ENCODE results near the gene C1orf50. TPM values are rescaled to one million over a fixed set of nuclear protein-coding genes. Genes with fewer than 3 reads are reported as not detected.

C1orf50 gene
- total and polyA plus RNA-seq, 7 donors: 2.2 to 6.9 (median 3.5) TPM

DNA sequence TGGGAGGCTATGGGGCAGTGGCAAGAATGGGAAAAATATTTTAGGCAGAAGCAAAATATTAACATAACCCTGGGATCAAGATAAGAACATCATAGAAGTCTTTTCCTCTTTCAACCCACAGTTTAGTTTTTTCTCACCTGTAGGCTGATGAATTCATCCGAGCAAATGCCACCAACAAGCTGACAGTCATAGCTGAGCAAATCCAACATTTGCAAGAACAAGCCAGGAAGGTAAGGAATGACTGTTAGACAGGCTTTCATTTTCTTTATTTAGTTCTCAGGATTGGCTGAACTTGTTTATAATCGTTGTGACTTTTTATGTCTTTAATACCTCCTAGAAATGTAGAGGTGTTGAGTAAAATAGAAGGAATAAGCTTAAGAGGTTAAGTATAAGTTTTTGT is 6.4 kb downstream of the C1orf50 start:
- H3K36me3 ChIP-seq: peaks cover 17 to 45% (median 23%) of the 10 kb centered on the region in 4 donors
- no peak overlapping the region for H3K27ac ChIP-seq
- no peak for DNase-seq
- no peak overlapping the region for H3K4me3 ChIP-seq
- no peak for TF ChIP-seq POLR2A (IDR thresholded peaks at IDR 0.05)
- TF ChIP-seq, protein P1, sequence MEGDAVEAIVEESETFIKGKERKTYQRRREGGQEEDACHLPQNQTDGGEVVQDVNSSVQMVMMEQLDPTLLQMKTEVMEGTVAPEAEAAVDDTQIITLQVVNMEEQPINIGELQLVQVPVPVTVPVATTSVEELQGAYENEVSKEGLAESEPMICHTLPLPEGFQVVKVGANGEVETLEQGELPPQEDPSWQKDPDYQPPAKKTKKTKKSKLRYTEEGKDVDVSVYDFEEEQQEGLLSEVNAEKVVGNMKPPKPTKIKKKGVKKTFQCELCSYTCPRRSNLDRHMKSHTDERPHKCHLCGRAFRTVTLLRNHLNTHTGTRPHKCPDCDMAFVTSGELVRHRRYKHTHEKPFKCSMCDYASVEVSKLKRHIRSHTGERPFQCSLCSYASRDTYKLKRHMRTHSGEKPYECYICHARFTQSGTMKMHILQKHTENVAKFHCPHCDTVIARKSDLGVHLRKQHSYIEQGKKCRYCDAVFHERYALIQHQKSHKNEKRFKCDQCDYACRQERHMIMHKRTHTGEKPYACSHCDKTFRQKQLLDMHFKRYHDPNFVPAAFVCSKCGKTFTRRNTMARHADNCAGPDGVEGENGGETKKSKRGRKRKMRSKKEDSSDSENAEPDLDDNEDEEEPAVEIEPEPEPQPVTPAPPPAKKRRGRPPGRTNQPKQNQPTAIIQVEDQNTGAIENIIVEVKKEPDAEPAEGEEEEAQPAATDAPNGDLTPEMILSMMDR (IDR thresholded peaks at IDR 0.05): no peak
- no peak for TF ChIP-seq POLR2AphosphoS5 (IDR thresholded peaks at IDR 0.05)
- 46 to 72% methylated on average over 2 of the region's 2 CpGs for WGBS, 2 donors
- intact Hi-C loops (cut with DNase I): no loop called here
- peaks cover 0 to 15% (median 12%) of the 10 kb centered on the region in 4 donors for H3K4me1 ChIP-seq
- H3K9me3 ChIP-seq: no peaks in the 10 kb centered on the region
- H3K27me3 ChIP-seq: no peaks in the 10 kb centered on the region

DNA sequence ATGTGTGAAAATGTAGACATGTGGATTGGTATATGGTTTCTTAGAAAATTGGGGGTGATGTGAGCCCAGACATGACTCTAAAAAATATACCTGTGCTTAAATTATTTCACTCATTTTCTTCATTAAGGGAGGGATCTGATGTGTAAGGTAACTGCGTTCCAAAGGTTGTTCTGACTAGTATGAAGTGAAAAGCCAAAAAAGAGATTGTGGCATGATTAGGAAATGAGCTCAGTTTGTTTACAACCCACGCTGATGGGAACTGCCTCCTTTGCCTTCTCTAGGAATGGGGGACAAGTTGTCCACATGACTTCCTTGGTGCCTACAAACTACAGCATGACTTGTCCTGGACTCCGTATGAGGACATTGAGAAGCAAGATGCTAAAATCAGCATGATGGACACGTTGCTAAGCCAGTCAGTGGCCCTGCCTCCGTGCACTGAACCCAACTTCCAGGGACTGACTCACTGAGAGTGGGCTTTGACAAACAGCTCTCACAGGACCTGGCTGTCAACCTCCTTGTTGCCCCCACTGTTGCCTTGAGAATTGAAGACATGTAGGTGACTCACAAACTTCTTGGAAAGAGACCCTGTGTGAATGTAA is 8.0 kb downstream of the C1orf50 start:
- Histone ChIP-seq H3K27ac (no peak overlapping the region), H3K4me1 (no peaks in the 10 kb centered on the region), H3K36me3 (peaks cover 17 to 50% (median 23%) of the 10 kb centered on the region in 4 donors), H3K9me3 (no peaks in the 10 kb centered on the region), H3K27me3 (no peaks in the 10 kb centered on the region), H3K4me3 (no peak overlapping the region)
- TF ChIP-seq, protein P1 (IDR thresholded peaks at IDR 0.05): no peak
- 91 to 95% methylated on average over 5 of the region's 5 CpGs for WGBS, 2 donors
- DNase-seq: no peak
- intact Hi-C loops (cut with DNase I): no loop called here

DNA sequence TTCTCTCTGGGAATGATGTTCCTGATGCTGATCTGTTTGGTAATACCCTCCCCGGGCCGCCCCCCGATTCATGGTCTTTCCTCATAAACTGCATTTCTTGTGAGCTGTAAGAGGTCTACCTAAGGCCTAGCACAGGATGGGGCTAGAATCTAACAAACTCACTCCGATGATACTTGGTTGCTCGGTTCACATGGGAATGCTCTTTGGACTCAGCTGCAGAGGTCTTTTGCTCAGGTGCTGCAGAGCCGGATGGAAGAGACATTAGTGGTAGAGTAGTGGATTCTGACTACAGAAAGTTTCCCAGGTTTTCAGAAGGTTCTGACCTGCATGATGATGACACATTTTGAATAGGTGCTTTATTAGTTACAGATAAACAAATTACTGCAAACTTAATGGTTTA is 9.5 kb downstream of the C1orf50 start:
- no peak for TF ChIP-seq POLR2AphosphoS5 (IDR thresholded peaks at IDR 0.05)
- no peak for TF ChIP-seq POLR2A (IDR thresholded peaks at IDR 0.05)
- TF ChIP-seq, protein P1 (IDR thresholded peaks at IDR 0.05): no peak
- no peak for TF ChIP-seq EP300 (IDR thresholded peaks at IDR 0.05)
- Histone ChIP-seq H3K4me1 (no peaks in the 10 kb centered on the region), H3K36me3 (peaks cover 17 to 63% (median 27%) of the 10 kb centered on the region in 4 donors), H3K9me3 (no peaks in the 10 kb centered on the region), H3K27me3 (no peaks in the 10 kb centered on the region), H3K27ac (no peak overlapping the region), H3K4me3 (no peak overlapping the region)
- intact Hi-C loops (cut with DNase I): no loop called here
- 94 to 96% methylated on average over 6 of the region's 6 CpGs for WGBS, 2 donors
- DNase-seq: no peak

DNA sequence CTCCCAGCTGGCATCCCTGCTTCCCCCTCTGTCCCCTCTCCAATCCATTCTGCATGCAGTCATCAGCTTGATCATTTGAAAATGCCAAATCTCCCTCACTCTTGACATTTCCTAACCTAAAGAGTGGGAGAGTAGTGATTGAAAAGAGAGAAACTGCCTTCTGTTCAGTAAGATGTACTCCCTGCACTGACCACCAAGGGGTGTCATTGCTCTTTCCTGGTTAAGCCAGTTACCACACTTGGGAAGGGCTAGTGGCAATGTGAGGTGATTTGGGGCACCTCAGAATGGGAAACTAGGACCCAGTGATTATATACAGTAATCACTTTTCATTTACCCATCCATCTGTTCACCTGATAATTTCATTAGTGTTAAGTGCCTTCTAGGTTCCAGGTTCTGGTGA is 10.8 kb downstream of the C1orf50 start:
- no peak for DNase-seq
- H3K4me1 ChIP-seq: no peaks in the 10 kb centered on the region
- no peaks in the 10 kb centered on the region for H3K27me3 ChIP-seq
- peaks cover 17 to 67% (median 25%) of the 10 kb centered on the region in 4 donors for H3K36me3 ChIP-seq
- no peak overlapping the region for H3K4me3 ChIP-seq
- no peak overlapping the region for H3K27ac ChIP-seq
- intact Hi-C loops (cut with DNase I): no loop called here
- TF ChIP-seq, protein P1 (IDR thresholded peaks at IDR 0.05): peak; percentile 14 to 61 (median 46)
- TF ChIP-seq POLR2A (IDR thresholded peaks at IDR 0.05): no peak
- no peaks in the 10 kb centered on the region for H3K9me3 ChIP-seq

DNA sequence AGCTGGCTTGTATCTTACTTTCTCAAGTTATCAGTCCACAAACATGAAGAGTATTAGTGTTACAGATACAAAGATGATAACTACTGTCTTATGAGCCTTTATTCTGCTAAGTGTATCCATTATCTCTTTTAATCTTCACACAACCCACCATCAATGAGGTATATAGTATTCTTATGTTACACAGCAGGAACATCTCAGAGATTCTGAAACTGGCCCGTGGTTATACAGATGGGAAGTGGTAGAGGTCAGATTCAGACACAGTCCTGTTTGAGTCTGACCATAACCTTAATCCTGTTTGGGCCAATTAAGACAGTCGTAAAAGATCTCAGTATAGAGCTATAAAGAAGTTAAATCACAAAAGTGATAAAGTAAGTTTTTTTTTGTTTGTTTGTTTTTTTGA is 12.7 kb downstream of the C1orf50 start:
- no peak overlapping the region for H3K4me3 ChIP-seq
- peaks cover 0 to under 1% (median under 1%) of the 10 kb centered on the region in 4 donors for H3K4me1 ChIP-seq
- no peak for DNase-seq
- TF ChIP-seq, protein P1 (IDR thresholded peaks at IDR 0.05): no peak
- TF ChIP-seq POLR2A (IDR thresholded peaks at IDR 0.05): no peak
- TF ChIP-seq EP300 (IDR thresholded peaks at IDR 0.05): no peak
- TF ChIP-seq POLR2AphosphoS5 (IDR thresholded peaks at IDR 0.05): no peak
- WGBS, 2 donors: 26 to 62% methylated on average over 2 of the region's 2 CpGs
- H3K27me3 ChIP-seq: no peaks in the 10 kb centered on the region
- no peak overlapping the region for H3K27ac ChIP-seq
- intact Hi-C loops (cut with DNase I): no loop called here
- H3K9me3 ChIP-seq: no peaks in the 10 kb centered on the region
- H3K36me3 ChIP-seq: peaks cover 16 to 53% (median 22%) of the 10 kb centered on the region in 4 donors

All from sigmoid colon (tissue), 7 donors.